Non-pigmented ciliary epithelial cell (primary cell): ENCODE measurements around the gene PDE11A.

Experiments used
- DNase-seq: peaks from one replicate; pipeline ENCODE4 v3.0.0-alpha.2; 2010; ENCODE audit warnings: low read depth

The PDE11A gene

GRCh38 chr2:177817300-177817699 lies 255.3 kb downstream of the PDE11A start:
- DNase-seq: no peak

GRCh38 chr2:177816766-177817165 lies 255.8 kb downstream of the PDE11A start:
- DNase-seq: no peak

GRCh38 chr2:177812713-177813396 lies 259.7 kb downstream of the PDE11A start:
- no peak for DNase-seq

- no peak for DNase-seq
Observed at GRCh38 chr2:177810906-177811305, 261.7 kb downstream of the PDE11A start.

GRCh38 chr2:177808984-177809809 lies 263.4 kb downstream of the PDE11A start:
- no peak for DNase-seq

- DNase-seq: no peak
Observed at GRCh38 chr2:177806025-177806424, 266.6 kb downstream of the PDE11A start.

GRCh38 chr2:177799531-177799930 lies 273.0 kb downstream of the PDE11A start:
- no peak for DNase-seq

- DNase-seq: no peak
Observed at GRCh38 chr2:177797808-177798207, 274.8 kb downstream of the PDE11A start.

- DNase-seq: no peak
Observed at GRCh38 chr2:177796654-177797415, 275.7 kb downstream of the PDE11A start.

- no peak for DNase-seq
Observed at GRCh38 chr2:177796011-177796410, 276.6 kb downstream of the PDE11A start.

- DNase-seq: peak; percentile 22
Observed at GRCh38 chr2:177785143-177785542, 287.4 kb downstream of the PDE11A start.

- DNase-seq: no peak
Observed at GRCh38 chr2:177784745-177785067, 287.9 kb downstream of the PDE11A start.

- peak; percentile 71 for DNase-seq
Observed at GRCh38 chr2:177783835-177784744, 288.5 kb downstream of the PDE11A start.

GRCh38 chr2:177783091-177783490 lies 289.5 kb downstream of the PDE11A start:
- DNase-seq: no peak

- DNase-seq: no peak
Observed at GRCh38 chr2:177782613-177783012, 290.0 kb downstream of the PDE11A start.

- no peak for DNase-seq
Observed at GRCh38 chr2:177778472-177778871, 294.1 kb downstream of the PDE11A start.

GRCh38 chr2:177772529-177772928 lies 300.0 kb downstream of the PDE11A start:
- DNase-seq: no peak

GRCh38 chr2:177771191-177771590 lies 301.4 kb downstream of the PDE11A start:
- DNase-seq: no peak

GRCh38 chr2:177767768-177768167 lies 304.8 kb downstream of the PDE11A start:
- no peak for DNase-seq

- DNase-seq: no peak
Observed at GRCh38 chr2:177765698-177766097, 306.9 kb downstream of the PDE11A start.

GRCh38 chr2:177763531-177764265 lies 308.9 kb downstream of the PDE11A start:
- no peak for DNase-seq
